ENCODE results near the gene SIN3A.

The SIN3A gene

GRCh38 chr15:75380773-75381172 is 70.7 kb downstream of the SIN3A start:
- no peak for DNase-seq (ENCODE audit: low read depth in 1 of 2, low spot score in 1 of 2)

- DNase-seq (ENCODE audit: low read depth in 1 of 2, low spot score in 1 of 2): no peak
Observed at GRCh38 chr15:75371901-75372688, 79.4 kb downstream of the SIN3A start.

DNA sequence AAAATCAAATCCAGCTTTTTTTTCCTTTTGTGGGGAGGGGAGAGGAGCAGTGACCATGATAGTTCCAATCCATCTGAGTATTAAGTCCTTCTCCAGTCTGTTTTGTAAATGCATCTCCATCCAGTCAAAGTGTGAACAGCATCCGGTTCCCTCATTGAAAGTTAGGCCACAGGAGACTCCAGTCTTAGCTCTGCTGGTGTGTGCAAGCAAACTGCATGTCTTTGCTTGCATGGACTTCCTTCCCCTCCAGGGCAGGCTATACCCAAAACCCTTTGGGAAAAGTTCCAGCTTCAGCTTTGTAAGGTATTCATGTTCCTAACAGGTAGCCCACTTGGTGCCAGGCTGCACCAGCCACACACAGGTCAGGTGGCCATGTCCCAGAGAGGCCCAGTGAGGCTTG is 80.0 kb downstream of the SIN3A start:
- no peak for DNase-seq (ENCODE audit: low read depth in 1 of 2, low spot score in 1 of 2)

GRCh38 chr15:75369897-75370581 is 81.5 kb downstream of the SIN3A start:
- no peak for DNase-seq (ENCODE audit: low read depth in 1 of 2, low spot score in 1 of 2)

DNA sequence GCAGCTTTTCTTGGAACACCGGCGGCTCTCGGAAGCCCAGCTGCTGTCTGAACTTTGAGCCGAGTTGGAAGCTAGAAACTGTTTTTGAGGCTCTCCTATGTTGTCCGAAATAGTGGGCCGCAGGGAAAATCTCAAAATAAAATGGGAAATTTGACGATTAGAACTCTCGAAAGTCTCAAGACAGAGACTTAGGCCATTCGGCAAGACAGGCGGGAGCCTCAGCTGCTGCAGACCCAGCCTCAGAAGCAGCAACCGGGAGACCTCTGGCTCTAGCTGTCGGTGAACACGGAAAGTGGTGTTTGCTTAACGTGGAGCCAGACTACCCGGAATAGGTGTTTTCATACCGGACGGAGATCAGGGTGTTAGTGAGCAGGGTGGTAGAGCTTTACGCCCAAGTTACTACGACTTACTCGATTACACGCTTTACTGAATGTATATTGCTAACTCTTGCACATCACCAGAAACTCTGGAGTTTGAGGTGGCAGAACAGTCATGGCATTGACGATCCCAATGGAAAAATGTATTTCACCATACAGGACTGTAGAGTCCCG is 82.7 kb downstream of the SIN3A start:
- DNase-seq (ENCODE audit: low read depth in 1 of 2, low spot score in 1 of 2): no peak

- peak; percentile 80 to 88 for DNase-seq (ENCODE audit: low read depth in 1 of 2, low spot score in 1 of 2)
Observed at GRCh38 chr15:75367913-75368688, 83.4 kb downstream of the SIN3A start, which contains the start of gene MAN2C1. TSS of gene MAN2C1 (minus strand) at chr15:75368607. CDS start at chr15:75368583, 24 bp downstream.

DNA sequence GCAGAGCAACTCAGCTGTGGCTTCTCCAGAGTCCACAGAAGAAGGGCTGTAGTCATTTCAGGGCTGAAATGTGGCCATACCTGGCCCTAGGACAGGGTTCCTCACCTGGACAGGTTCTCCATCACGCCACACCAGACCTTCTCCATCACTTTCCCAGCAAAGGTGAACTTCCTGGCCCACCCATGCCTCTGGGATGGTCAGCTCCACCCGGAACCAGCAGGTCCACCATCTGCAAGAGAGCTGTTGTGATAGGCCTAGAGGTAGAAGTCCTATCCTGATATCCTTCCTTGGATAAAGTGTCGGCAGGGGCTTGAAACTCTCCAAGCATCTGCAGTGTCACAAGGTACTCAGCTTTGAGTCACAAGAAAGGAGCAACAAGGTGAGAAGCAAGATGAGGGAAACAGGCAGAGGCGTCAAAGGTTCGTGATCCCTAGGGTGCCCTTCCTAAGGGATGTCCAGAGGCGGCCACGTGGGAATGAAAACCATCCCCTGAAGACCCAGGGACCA is 84.0 kb downstream of the SIN3A start:
- DNase-seq (ENCODE audit: low read depth in 1 of 2, low spot score in 1 of 2): no peak

GRCh38 chr15:75367006-75367405 is 84.5 kb downstream of the SIN3A start:
- DNase-seq (ENCODE audit: low read depth in 1 of 2, low spot score in 1 of 2): no peak

GRCh38 chr15:75366163-75366562 is 85.3 kb downstream of the SIN3A start:
- DNase-seq (ENCODE audit: low read depth in 1 of 2, low spot score in 1 of 2): no peak

- DNase-seq (ENCODE audit: low read depth in 1 of 2, low spot score in 1 of 2): no peak
Observed at GRCh38 chr15:75364881-75365280, 86.6 kb downstream of the SIN3A start.

DNA sequence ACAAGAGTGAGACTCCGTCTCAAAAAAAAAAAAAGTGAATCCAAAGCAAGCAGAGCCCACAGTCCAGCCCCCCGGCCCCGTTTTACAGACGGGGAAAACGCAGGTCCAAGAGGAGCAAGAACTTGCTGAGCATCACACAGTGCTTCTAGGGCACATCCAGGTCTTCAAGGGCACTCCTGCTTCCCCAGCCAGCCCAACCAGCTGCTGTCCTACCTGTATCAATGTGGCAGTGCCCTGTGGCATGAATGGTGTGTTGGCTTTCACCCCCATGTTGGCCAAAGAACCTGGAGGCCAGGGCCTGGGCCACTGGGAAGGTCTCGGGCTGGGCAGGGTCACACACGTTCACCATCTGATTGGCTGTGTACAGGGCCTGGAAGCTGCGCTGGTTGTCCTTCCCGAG is 87.7 kb downstream of the SIN3A start:
- no peak for DNase-seq (ENCODE audit: low read depth in 1 of 2, low spot score in 1 of 2)

DNA sequence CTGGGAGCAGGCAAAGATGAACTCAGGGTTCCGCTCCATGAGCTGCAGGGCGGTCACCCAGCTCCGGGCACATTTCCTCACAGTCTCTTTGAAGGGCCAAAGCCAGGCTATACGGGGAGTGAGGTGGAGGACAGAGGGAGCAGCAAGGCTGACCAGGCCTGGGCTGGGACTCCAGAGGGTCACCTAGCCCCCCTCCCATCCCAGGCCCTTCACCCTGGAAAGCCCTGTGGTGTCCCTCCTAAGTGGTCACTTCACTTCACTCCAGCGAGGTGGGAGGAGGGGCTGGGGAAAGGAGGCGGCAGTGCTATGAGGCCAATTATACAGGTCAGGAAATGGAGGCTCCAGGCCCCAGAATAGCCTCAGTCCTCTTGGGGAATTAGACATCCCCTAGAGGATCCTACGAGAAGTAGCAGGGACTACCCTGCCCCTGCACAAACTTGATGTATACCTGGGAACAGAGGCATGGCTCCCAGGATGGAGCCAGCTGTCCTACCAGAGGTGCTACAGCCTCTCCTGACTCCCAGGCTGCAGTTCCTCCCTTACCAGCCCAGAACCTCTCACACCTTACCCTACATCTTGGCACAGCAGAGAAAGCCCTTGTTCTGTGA is 88.7 kb downstream of the SIN3A start:
- DNase-seq (ENCODE audit: low read depth in 1 of 2, low spot score in 1 of 2): no peak

DNA sequence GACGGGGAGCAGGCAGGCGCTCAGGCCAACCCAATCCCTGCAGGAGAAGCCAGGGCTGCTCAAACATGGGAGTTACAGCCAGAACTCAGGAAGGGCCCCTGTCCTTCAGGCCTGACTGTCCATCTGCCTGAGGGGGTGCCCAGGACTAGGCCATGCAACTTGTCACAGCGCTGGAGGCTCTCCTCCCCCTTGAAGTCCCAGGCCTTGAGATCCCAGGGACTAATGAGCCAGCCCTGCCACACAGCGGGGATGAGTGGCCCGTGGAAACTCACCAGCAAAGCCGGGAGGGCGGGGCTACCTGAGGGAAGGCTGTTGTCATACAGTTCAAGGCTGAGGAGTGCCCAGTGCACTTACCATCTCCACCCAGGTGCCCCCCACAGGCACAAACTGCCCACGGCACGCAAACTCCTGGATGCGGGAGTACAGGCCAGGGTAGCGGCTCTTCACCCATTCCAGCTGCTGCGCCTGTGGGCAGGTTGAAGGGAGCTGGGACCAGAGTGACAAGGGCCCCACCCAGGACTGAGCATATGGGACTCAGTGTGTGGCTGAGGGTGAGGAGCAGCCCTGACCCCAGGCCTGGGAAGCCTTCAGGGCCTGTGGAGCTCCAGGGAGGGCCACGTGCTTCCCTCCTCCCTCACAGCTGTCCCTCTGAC is 89.4 kb downstream of the SIN3A start:
- no peak for DNase-seq (ENCODE audit: low read depth in 1 of 2, low spot score in 1 of 2)

GRCh38 chr15:75361361-75361988 is 90.0 kb downstream of the SIN3A start:
- no peak for DNase-seq (ENCODE audit: low read depth in 1 of 2, low spot score in 1 of 2)

DNA sequence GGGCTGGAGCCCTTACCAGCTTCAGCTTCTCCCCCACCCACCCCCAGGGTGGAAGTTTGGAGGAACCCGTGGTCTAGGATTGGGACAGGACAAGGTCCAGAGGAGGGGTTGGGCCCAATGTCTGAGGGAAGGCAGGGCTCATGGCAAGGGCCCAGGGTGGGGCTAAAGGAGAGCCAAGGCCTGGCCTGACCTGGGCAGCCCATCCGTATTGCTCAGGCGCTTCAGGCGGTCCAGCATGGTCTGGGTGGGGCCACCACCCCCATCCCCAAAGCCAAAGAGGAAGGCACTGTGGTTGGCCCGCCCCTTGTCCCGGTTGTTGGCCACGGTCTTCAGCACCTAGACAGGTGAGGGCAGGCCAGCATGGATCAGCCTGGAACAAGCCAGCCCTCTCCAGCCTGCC is 90.6 kb downstream of the SIN3A start:
- DNase-seq (ENCODE audit: low read depth in 1 of 2, low spot score in 1 of 2): no peak

- no peak for DNase-seq (ENCODE audit: low read depth in 1 of 2, low spot score in 1 of 2)
Observed at GRCh38 chr15:75360391-75360790, 91.1 kb downstream of the SIN3A start.

DNA sequence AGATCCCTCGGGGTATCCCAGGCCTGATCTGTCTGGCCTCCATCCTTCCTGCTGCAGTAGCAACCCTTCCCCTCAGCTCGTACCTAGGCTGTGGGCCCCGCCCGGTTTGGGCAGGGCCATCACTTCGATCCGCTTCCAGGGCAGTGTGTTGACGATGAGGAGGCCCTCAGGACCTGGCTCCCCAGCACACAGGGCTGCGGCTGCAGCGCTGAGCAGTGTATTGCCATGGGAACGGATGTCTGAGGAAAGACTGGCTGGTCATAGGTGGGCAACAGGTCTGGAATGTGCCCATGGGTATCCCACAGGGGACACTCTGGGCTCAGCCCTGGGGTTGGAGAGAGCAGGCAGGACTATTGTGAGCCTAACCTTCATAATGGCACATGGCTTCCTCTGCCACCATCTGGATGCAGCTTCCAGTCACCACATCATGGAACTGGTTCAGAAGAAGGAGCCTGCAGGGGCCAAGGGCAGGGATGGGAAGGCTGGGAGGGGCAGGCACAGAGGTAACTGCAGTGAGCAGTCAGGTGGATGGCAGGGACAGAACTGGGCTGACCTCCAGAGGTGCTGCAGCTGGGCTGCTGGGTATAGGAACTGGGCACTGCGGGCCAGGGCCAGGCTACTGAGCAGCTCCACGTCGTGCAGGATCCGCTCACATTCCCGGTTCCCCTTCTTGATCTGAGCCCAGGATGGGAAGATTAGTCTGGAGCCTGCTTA is 91.8 kb downstream of the SIN3A start:
- DNase-seq (ENCODE audit: low read depth in 1 of 2, low spot score in 1 of 2): no peak

GRCh38 chr15:75358771-75359536 is 92.5 kb downstream of the SIN3A start:
- no peak for DNase-seq (ENCODE audit: low read depth in 1 of 2, low spot score in 1 of 2)

Data from stimulated activated CD4-positive, alpha-beta T cell treated with anti-CD3 and anti-CD28 coated beads, Interleukin-15, amount 100 ng/mL, for 1 hour (primary cell).